Measurements from ENCODE around the gene RPS17.

The RPS17 gene

GRCh38 chr15:82551646-82552247 is 11.5 kb upstream of the RPS17 start:
- H3K9me3 ChIP-seq (replicated peaks in 1 of 11): no peaks in the 10 kb centered on the region
- peak overlapping the region in 2 of 11 experiments; percentile 15 to 32; a peak in 2 of 22 replicates for H3K4me2 ChIP-seq
- TF ChIP-seq Cebpa-rat (IDR thresholded peaks at IDR 0.05): no peak
- H3K4me1 ChIP-seq: peaks cover 0 to 8% (median 0%) of the 10 kb centered on the region in 10 experiments; a peak in 2 of 20 replicates
- no peak overlapping the region for H3K4me3 ChIP-seq
- no peaks in the 10 kb centered on the region for H3K27me3 ChIP-seq
- no peak overlapping the region for H3K9ac ChIP-seq
- H3K27ac ChIP-seq: no peak overlapping the region
- no peaks in the 10 kb centered on the region for H4K20me1 ChIP-seq
- H3K36me3 ChIP-seq: no peaks in the 10 kb centered on the region

GRCh38 chr15:82549199-82549665 is 9.0 kb upstream of the RPS17 start:
- H3K4me2 ChIP-seq: no peak overlapping the region

GRCh38 chr15:82548700-82549099 is 8.4 kb upstream of the RPS17 start:
- H3K4me1 ChIP-seq: peaks cover 0 to 8% (median 0%) of the 10 kb centered on the region in 10 experiments; a peak in 2 of 20 replicates
- H3K27me3 ChIP-seq: no peaks in the 10 kb centered on the region
- TF ChIP-seq Cebpa-rat (IDR thresholded peaks at IDR 0.05): no peak
- no peak overlapping the region for H3K4me2 ChIP-seq
- H3K9ac ChIP-seq: no peak overlapping the region
- no peaks in the 10 kb centered on the region for H4K20me1 ChIP-seq
- H3K27ac ChIP-seq: no peak overlapping the region
- no peaks in the 10 kb centered on the region for H3K36me3 ChIP-seq
- H3K9me3 ChIP-seq (replicated peaks in 1 of 11): no peaks in the 10 kb centered on the region
- H3K4me3 ChIP-seq: no peak overlapping the region

More at GRCh38 chr15:82549199-82549665, 9.0 kb upstream of the RPS17 start:
- no peak overlapping the region for H3K4me3 ChIP-seq
- H3K9ac ChIP-seq: no peak overlapping the region
- H4K20me1 ChIP-seq: no peaks in the 10 kb centered on the region
- H3K4me1 ChIP-seq: peaks cover 0 to 8% (median 0%) of the 10 kb centered on the region in 10 experiments; a peak in 2 of 20 replicates
- no peaks in the 10 kb centered on the region for H3K27me3 ChIP-seq
- H3K27ac ChIP-seq: no peak overlapping the region
- no peak for TF ChIP-seq Cebpa-rat (IDR thresholded peaks at IDR 0.05)
- no peaks in the 10 kb centered on the region for H3K9me3 ChIP-seq (replicated peaks in 1 of 11)
- H3K36me3 ChIP-seq: no peaks in the 10 kb centered on the region

- Histone ChIP-seq H3K9me3 (replicated peaks in 1 of 11) (no peaks in the 10 kb centered on the region), H3K9ac (no peak overlapping the region), H3K27me3 (no peaks in the 10 kb centered on the region), H4K20me1 (no peaks in the 10 kb centered on the region), H3K27ac (no peak overlapping the region), H3K4me2 (no peak overlapping the region), H3K4me3 (no peak overlapping the region), H3K4me1 (peaks cover 6 to 20% (median 7%) of the 10 kb centered on the region in 10 experiments), H3K36me3 (no peaks in the 10 kb centered on the region)
- TF ChIP-seq Cebpa-rat (IDR thresholded peaks at IDR 0.05): no peak
Observed at GRCh38 chr15:82545478-82545877, 5.2 kb upstream of the RPS17 start.

- H3K4me1 ChIP-seq: peaks cover 6 to 20% (median 7%) of the 10 kb centered on the region in 10 experiments
- H3K9ac ChIP-seq: no peak overlapping the region
- TF ChIP-seq Cebpa-rat (IDR thresholded peaks at IDR 0.05): no peak
- H3K27me3 ChIP-seq: no peaks in the 10 kb centered on the region
- H3K4me3 ChIP-seq: no peak overlapping the region
- no peak overlapping the region for H3K4me2 ChIP-seq
- no peaks in the 10 kb centered on the region for H3K36me3 ChIP-seq
- H4K20me1 ChIP-seq: peaks cover 0 to 2% (median 0%) of the 10 kb centered on the region in 11 experiments; a peak in 5 of 22 replicates
- no peaks in the 10 kb centered on the region for H3K9me3 ChIP-seq (replicated peaks in 1 of 11)
- H3K27ac ChIP-seq: no peak overlapping the region
Observed at GRCh38 chr15:82545002-82545401, 4.7 kb upstream of the RPS17 start.

GRCh38 chr15:82544431-82544830 is 4.2 kb upstream of the RPS17 start:
- H3K9ac ChIP-seq: no peak overlapping the region
- no peaks in the 10 kb centered on the region for H3K27me3 ChIP-seq
- H3K4me1 ChIP-seq: peaks cover 6 to 20% (median 7%) of the 10 kb centered on the region in 10 experiments
- H4K20me1 ChIP-seq: peaks cover 2 to 7% (median 4%) of the 10 kb centered on the region in 11 experiments; a peak in 16 of 22 replicates
- no peak overlapping the region for H3K27ac ChIP-seq
- H3K4me2 ChIP-seq: no peak overlapping the region
- no peak for TF ChIP-seq Cebpa-rat (IDR thresholded peaks at IDR 0.05)
- no peaks in the 10 kb centered on the region; a peak in 1 of 22 replicates for H3K9me3 ChIP-seq (replicated peaks in 1 of 11)
- no peak overlapping the region for H3K4me3 ChIP-seq
- H3K36me3 ChIP-seq: peaks cover 0 to 4% (median 3%) of the 10 kb centered on the region in 11 experiments; a peak in 13 of 22 replicates

GRCh38 chr15:82543160-82543559 is 2.9 kb upstream of the RPS17 start:
- peaks cover 14 to 20% (median 16%) of the 10 kb centered on the region in 11 experiments; a peak in 21 of 22 replicates for H4K20me1 ChIP-seq
- no peak overlapping the region for H3K4me3 ChIP-seq
- H3K36me3 ChIP-seq: peaks cover 8 to 16% (median 15%) of the 10 kb centered on the region in 11 experiments
- no peaks in the 10 kb centered on the region for H3K27me3 ChIP-seq
- TF ChIP-seq Cebpa-rat (IDR thresholded peaks at IDR 0.05): no peak
- no peak overlapping the region; a peak in 1 of 22 replicates for H3K9ac ChIP-seq
- peak overlapping the region in 4 of 11 experiments; percentile 18 to 76 (median 50); a peak in 6 of 22 replicates for H3K4me2 ChIP-seq
- no peak overlapping the region for H3K27ac ChIP-seq
- H3K4me1 ChIP-seq: peaks cover 13 to 27% (median 15%) of the 10 kb centered on the region in 10 experiments
- no peaks in the 10 kb centered on the region; a peak in 1 of 22 replicates for H3K9me3 ChIP-seq (replicated peaks in 1 of 11)

- Histone ChIP-seq H3K4me1 (peaks cover 29 to 47% (median 35%) of the 10 kb centered on the region in 10 experiments), H3K27ac (peak overlapping the region; percentile 91 to 99 (median 97)), H3K36me3 (peaks cover 29 to 37% (median 36%) of the 10 kb centered on the region in 11 experiments), H3K4me3 (peak overlapping the region; percentile 83 to 98 (median 92)), H3K9ac (peak overlapping the region; percentile 95 to 100 (median 98)), H3K9me3 (replicated peaks in 1 of 11) (no peaks in the 10 kb centered on the region; a peak in 1 of 22 replicates), H4K20me1 (peaks cover 35 to 42% (median 38%) of the 10 kb centered on the region in 11 experiments), H3K27me3 (no peaks in the 10 kb centered on the region), H3K4me2 (peak overlapping the region; percentile 90 to 98 (median 96))
- TF ChIP-seq Cebpa-rat (IDR thresholded peaks at IDR 0.05): no peak
Observed at GRCh38 chr15:82540984-82541431, 751 bp upstream of the RPS17 start.

- Histone ChIP-seq H3K27ac (peak overlapping the region; percentile 91 to 99 (median 97)), H3K36me3 (peaks cover 41 to 51% (median 50%) of the 10 kb centered on the region in 11 experiments), H4K20me1 (peaks cover 44 to 55% (median 51%) of the 10 kb centered on the region in 11 experiments), H3K4me3 (peak overlapping the region; percentile 83 to 98 (median 92)), H3K27me3 (no peaks in the 10 kb centered on the region), H3K4me2 (peak overlapping the region; percentile 85 to 99 (median 94)), H3K4me1 (peaks cover 29 to 47% (median 37%) of the 10 kb centered on the region in 10 experiments), H3K9me3 (replicated peaks in 1 of 11) (no peaks in the 10 kb centered on the region; a peak in 1 of 22 replicates), H3K9ac (peak overlapping the region; percentile 95 to 100 (median 98))
- TF ChIP-seq Cebpa-rat (IDR thresholded peaks at IDR 0.05): no peak
Observed at GRCh38 chr15:82539691-82540054, 584 bp downstream of the RPS17 start.

All from BLaER1 treated with 17β-estradiol and CSF1 and Interleukin-3, amounts not matched to agents 10 nM and 100 nM (cell line).